GM19455 (cell line): ENCODE data around the gene NADK.

Experiments
- ATAC-seq: cut with Tn5 transposase; IDR thresholded peaks from one replicate; pipeline ENCODE4 v1.9.1; 2021; ENCODE audit not compliant: unreplicated experiment

The NADK gene

DNA sequence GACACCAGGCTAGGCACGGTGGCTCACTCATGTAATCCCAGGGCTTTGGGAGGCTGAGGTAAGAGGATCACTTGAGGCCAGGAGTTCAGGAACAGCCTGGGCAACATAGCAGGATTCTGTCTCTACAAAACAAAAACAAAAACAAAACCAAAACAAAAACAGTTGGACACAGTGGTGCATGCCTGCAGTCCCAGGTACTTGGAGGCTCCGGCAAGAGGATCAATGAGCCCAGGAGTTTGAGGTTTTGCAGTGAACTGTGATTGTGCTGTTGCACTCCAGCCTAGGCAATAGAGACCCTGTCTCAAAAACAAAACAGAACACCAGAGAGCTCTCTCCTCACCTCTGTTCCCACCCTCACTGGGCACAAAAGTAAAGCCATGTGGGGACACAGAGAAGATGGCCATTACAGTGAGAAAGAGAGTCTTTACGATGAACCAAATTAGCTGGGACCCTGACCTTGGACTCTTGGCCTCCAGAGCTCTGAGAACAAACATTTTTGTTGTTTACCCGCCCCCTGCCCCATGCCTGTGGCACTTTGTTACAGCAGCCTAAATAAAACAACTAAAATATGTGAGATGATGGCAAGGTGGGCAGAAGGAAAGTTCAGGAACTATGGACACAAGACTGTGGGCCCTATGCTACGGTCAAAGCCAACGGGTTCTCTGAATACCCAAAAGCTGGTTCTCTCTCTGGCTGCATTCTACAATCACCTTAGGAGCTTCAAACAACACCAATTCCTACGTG lies 9.8 kb downstream of the NADK start:
- no peak for ATAC-seq

DNA sequence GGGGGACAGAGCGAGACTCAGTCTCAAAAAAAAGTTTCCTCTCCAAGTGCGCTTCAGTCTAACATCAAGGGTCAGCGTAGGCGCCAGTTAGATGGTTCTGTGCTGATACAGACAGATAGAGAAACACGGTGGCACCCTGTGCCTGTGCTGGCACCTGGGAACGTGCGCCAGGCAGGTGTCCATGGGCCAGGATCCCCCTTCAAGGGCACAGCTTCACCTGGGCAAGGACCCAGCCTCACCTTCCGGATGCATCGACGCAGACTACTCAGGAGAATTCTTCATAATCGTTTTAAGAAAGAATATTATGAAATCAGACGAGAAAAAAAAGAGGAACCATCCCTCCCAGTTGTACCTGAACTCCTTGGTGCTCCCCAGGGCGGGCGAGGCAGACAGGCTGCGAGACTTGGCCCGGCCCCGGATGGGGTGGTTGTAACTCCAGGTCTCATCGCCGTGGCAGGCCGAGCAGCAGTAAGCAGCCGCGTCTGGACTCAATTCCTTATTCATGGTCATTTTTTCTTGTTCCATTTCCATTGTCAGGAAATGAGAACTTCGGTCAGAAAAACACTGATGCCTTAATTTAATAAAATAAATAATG lies 13.3 kb downstream of the NADK start:
- ATAC-seq: no peak

DNA sequence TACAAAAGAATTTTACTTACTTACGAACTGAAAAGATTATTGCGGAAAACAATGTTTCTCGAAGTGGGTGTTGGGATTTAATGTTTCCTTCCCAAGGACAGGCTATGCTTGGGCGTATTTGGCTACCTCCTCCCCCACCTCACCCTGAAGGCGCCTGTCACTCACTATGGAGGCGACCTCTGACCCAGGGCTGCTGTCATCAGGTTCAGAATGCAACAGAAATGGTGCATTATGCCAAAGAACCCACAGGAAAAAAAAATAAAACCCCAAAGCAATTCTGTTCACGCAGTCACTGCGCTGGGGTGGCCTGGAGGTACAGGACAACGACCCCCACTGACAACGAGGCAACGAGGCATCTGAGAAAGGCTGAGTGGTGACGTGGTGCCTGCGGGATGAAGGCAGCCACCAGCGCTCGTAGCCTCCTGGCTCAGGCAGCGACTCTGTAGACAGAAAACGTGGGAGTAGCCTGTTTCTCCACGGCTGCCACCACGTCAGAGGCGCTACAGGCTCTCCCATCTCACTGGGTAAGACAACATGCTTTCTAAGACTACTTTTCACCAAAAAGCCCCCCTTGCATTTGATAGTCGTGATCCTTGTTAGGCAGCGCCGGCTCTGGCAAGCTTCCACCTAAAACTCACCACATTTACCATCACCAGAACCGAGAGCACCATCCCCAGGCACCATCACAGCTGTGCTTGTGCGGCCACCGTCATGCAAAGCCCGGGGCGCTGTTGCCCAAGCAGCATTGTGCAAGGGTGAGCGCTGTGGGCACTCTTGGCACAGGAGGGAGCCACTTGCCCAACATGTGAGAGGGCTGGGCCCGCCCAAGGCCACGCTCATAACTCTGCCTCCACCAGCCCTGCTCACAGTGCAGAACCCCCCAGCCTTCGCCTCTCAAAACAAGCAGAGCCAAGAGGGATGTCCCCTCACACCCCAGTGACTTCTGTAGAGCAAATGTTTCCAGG lies 14.3 kb downstream of the NADK start:
- ATAC-seq: no peak

DNA sequence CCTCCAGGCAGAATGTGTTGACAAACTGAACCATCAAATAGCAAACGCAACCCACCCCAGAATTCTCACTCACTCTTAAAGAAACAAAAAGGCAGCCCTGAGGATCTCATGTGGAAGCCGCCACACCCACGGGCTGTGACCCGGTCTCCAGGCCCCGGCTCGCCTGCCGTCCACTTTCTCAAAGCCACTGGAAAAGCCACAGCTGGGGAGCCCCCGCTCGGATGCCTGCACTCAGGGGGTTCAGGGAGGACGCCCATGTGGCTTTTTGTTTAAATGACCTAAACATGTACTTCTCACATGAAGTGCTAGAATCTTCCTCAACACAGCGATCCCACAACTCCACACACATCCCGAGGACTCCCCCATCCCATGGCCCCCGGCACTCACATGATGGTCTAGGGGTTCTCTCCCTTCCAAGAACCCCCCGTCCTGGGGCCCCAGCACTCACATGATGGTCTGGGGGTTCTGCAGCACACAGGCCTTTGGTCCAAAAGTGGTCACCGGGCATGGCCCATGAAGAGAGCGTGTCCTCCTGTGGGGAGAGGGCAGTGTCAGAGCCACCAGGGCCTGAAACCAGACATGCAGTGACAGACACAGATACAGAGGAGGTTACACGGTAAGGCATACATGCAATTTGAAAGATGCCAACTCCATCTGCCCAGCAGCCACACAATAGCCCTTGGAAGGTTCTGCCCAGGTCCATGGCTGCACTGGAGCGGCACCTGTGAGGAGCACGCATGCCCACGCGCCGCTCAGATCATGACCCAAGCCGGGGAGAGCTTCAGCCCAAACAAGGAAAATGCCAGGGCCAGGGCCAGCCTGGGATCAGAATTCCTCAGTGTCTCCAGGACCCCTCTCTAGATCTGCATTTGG lies 16.5 kb downstream of the NADK start:
- no peak for ATAC-seq

DNA sequence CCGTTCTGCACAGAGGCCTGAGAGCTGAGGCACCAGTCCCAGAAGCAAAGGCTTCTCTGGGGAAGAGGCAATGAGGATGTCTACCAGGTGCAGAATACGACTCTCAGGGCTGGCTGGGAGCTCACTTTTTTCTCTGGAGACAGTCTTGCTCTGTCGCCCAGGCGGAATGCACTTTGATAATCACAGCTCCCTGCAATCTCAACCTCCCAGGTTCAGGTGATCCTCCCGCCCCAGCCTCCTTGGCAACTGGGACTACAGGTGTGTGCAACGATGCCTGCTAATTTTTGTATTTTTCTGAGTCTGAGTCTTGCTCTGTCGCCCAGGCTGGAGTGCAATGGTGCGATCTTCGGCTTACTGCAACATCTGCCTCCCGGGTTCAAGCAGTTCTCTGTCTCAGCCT lies 17.6 kb downstream of the NADK start:
- no peak for ATAC-seq

DNA sequence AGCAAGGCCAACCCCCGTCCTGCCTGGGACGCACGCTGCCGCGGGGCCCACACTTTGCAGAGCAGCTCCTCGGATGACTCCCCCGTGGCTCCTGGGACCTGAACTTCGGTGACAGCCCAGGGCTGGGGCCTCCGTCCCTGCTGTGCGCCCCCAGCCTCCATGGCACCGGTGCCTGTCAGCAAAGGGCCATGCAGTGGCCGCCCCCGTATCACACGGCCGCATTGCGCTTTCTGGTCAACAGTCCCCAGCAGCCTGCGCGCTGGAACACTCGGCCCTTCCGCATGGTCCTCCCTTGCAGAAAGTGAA lies 18.0 kb downstream of the NADK start:
- no peak for ATAC-seq

DNA sequence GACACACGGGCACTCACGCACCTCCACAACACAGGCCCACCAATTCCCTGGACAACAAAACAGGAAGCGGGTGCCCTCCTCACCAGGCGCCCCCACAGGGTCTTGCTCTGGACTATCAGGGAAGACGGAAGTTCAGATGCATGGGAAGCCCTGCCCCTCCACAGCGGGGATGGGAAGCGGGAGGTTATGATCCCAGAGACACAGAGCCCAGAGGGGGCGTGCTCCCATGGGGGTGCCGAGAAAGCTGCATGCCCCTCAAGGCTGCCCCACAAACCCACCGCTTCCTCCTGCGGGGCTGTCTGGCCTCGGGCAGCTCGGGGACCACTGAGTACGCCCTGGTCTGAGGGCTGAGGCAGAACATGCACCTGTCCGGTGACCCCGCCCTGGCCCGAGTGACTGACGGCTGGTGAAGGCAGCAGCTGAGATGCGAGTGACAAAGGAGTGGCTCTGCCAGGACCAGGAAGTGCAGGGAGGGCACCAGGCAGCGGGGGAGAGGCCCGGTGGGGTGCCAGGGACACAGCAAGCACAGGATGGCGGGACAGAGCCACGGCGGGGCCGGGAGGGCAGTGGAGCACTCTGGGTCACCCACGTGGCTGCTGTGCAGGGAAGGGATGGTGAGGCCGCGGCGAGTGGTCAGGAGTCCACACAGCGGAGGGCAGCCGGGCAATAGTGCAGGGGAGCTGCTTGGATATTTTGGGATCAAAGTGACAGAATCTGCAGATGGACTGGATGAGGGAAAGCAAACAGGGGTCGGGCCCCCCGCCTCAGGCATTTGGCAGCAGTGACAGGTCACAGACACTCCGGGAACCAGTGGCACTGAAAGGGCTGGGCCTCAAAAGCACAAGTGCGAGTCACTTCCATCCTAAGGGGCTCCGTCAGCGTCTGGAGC lies 18.6 kb downstream of the NADK start:
- ATAC-seq: no peak

DNA sequence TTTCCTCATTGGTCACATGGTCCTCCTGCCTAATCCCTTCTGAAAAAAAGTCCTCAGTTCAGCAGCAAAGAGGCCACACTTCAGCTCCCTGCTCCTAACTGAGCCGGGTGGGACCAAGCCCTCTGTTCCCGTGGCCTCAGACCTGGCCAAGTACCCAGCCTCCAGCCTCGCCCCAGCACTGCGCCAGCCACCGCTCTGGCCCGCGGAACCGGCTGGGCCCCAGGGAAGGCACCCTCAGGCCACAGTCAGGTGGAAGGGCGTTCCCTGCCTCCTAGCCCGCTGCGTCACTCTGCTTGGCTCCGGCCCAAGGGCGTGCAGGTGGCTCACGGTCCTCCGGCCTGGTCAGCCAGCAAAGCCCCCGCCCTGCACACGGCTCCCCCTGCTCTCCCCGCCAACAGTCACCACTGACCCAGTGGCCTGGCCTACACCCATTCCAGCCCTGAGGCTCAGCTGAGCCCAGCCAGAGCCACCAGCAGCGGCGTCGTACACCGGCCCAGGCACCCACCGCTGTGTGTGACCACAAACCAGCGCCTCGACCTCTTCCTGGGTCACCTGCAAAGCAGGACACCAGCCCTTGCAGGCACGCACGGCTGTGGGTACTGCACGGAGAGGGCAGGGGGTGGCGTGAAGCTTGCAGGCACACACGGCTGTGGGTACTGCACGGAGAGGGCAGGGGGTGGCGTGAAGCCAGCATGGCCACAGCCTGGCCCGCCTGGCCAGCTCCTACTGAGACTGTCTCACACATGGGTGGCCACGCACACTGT lies 19.4 kb downstream of the NADK start:
- no peak for ATAC-seq

DNA sequence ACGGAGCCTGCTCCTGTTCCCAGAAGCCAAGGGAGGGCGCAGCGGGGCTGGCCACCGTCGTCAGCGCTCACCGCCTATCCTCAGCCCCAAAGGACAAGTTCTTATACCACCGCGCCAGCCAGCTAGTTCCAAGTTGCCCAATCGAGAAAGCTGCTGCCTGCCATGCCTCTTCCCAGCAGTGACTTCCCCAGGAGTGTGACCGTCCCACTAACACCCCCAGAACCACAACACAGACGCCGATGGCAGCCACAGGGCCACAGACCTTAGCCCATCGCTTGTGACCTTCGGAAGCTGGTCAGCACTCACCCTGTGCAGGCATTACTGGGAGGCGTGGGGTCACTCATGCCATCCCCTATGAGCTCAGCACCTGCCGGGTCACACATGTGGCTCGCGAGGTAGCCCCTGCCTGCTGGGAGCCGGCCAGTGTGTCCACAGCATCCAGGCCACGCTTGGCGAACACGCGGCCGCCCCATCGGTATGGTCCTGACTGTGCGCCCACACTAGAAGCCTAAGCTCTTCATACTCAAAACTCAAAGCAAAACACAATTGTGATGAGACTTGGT lies 20.1 kb downstream of the NADK start:
- no peak for ATAC-seq

DNA sequence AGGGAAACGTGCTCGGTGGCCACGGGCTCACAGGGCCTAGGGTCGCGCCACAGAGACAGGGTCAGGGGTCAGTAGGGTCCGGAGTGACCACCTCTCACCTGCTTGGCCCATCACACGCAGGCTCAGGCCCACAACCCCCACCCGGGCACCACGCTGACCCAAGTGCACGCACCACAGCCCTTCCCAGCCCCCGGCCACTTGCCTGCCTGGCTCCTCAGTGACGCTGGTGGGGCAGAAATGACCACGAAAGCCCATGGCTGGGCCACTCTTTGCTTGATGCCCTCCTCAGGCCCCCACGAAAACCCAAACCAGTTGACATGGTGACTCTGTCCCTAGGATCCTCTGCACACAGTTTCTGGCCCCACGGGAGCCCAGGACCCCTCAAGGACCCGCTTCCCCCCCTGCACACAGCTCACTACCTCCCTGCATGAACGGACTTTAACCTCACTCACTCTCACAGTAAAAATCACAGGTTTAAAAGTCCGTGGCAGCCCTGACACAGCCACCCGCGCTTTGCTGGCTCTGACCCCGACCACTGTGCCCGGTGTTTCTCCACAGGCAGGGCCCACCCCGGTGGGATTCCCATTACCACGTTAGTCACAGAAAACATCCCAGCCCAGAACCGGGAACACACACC lies 20.7 kb downstream of the NADK start:
- ATAC-seq: no peak

DNA sequence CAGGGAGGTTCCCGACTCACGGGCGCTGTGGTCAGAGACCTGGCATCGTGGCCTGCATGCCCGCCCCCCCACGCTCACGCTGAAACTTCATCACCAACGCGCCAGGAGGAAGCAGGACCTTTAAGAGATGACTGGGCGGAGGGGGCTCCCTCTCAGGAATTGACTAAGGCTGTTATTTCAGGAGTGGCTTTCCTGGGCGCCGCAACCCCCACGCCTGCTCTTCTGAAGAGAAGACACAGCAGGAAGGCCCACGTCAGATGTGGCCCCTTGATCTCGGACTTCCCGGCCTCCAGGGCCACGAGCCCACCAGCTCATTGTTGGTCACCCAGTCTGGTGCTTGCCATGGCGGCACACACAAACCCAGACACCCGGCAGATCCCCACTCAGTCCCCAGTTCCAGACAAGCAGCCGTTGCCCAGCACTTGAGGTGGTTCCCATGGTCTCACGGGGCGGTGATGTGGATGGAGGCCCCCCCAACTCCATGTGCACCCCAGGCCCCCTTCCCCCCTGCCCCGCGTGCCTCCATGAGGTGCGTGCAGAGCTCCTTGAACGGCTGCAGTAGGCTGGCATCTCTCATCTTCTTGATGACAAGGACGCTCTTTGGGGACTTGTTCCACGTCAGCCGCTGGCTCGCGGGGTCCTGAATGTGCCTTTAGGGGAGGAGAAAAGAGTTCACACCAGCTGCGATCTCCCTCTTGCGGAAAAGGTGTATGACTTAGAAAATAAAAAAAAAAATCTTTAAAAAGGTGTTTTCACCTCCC lies 21.4 kb downstream of the NADK start:
- ATAC-seq: no peak

DNA sequence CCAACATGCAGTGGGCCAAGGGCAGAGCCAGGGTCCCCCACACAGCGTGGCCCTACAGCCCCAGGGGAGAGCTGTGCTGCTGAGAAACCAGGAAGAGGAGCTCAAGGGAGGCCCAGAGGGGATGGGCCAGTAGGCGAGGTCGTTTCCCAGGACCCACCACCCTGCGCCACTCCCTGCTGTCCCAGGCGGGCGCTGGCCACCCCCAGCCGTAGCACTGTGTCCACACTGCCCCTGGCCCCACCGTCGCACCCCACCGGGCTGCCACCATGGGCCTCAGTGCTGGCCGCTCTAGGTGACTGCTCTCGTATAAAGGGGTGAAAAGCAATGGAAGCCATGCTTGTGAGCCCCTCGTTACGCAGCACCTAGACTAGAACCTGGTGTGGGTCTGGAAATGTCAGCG lies 22.4 kb downstream of the NADK start:
- no peak for ATAC-seq

DNA sequence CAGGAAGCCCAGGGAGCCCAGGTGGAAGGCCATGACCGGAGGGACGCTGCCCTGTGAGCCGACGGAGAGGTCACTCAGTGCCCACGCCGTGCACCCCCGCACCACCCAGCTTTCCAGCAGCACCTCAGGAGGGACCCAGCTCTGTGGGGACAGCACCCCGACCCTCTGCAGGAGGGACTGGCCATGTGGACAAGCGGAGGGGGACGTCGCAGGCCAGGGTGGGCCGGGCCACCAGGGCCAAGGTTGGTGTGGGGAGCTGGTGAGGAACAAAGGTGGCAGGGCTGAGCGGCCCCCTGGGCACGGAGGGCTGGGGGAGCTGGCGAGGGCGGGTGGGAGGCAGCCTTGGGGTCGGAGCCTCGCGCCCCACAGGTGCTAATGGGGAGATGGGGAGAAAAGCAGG lies 22.8 kb downstream of the NADK start:
- ATAC-seq: no peak

DNA sequence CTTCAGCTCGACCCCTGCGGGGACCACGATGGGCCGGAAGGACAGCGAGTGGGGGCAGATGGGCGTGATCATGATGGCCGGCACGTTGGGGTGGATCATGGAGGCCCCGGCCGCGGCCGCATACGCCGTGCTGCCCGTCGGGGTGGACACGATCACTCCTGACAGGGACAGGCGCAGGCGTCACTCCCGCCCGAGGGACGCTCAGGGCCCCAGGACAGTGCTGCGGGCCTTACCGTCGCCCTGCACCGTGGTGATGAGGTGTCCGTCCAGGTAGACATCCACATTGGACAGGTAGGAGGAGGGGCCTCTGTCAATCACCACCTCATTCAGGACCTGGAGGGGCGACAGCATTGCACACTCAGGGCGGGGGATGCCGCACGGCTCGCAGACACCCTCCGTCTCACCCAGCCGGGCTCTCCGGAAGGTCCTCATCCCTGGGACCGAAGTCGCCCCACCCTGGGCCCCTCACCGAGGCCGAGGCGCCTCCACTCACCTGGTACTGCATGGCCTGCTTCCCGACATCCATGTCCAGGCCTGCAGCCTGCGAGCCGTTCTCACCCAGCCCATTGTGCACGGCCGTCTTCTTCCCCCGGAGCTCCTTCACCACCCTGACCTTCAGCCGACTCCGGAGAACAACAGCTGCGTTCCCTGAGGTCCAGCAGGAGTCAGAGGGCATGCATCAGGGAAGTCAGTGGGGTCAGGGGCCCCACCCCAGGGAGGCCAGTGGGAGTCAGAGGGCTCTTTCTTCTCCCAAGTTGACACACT lies 24.0 kb downstream of the NADK start:
- no peak for ATAC-seq

DNA sequence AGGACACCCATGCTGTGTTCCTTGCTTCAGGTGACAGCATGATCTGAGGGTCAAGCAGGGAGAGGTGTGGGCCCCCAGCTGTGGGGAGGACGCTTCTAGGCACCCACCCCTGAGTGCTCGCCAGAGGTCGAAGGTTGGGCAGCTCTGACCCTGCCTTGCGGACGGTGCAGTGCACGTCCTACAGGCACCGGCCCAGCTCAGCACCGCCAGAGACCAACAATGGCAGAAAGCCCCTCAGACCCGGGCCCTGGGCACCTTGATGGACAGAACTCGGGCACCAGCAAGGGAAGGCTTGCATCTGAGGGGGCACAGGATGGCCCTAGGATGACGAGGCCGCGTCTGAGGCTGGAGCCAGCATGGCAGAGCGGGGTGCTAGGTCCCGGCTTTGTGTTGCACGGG lies 24.7 kb downstream of the NADK start:
- ATAC-seq: no peak

DNA sequence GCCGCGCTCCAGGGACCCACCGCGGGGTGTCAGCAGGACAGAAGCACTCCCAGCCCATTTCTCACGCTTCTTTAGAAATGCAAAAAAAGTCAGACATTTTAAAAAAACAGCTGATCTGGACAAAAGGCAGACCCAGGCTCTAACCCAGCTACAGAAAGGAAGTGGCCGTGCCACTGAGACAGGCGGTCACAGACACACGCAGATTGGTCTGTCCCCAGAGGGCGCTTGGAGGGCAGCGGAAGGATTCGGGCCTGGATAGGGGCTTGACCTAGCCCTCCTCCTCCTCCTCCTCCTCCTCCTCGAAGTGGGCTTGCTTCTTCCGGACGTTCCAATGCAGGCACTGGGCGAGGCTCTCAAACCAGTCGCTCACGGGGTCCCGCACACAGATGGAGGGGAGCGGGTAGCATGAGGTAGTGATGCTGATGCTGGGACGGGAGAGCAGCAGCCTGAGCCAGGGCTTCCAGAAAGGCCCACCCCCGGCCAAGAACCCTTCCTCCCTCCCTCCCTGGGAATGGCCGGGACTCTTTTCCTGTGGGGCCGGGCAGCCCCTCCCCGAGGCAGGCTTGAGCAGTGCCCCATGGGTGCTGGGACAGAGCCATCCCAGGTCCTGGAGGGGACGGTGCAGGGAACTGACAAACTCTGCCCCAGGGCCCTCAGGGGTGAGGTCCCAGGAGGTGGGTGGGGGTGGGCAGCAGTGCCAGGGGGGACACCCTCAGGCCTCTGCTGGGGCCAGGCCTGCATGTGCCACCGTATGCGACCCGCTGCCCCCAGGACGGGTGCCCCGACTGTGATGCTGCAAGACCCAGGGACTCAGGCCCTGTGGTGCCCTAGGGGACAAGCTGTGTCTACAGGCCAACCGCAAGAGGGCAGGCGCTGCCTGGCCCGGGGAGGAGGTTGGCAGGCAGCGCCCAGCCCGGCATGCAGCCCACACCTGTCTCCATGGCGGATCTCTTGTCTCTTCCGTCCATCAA lies 25.3 kb downstream of the NADK start:
- no peak for ATAC-seq
